ENCODE results near the gene NRAS.

NRAS gene

DNA sequence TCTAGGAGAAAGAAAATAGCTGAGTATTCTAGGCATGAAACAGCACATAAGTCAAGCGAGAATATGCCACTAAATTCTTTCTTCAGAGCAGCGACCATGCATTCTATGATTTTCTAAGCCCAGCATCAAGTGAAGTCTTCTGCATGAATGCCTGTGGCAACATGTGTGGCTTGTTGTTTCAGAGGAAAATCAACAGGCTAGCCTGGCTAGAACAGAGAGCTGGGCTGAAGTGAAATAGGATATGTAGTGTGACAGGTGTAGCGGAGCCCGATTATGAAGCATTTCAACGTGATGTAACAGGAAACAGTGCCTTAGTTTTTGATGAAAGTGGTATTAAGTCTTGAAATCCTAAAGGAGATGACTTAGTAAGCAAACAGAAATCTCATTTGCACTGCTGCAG is 34.2 kb upstream of the NRAS start:
- peaks cover 49% of the 10 kb centered on the region for H3K36me3 ChIP-seq (ENCODE audit: control insufficient read depth, insufficient read depth, low read length, severe bottlenecking)
- no peak overlapping the region for H3K4me3 ChIP-seq (ENCODE audit: low read length)
- H3K9me3 ChIP-seq (ENCODE audit: control insufficient read depth, low read length): no peaks in the 10 kb centered on the region
- no peak for DNase-seq (ENCODE audit: low read depth)
- no peaks in the 10 kb centered on the region for H3K27me3 ChIP-seq (replicated peaks; ENCODE audit: control insufficient read depth, insufficient read depth, low read length)
- peaks cover 62% of the 10 kb centered on the region for H3K4me1 ChIP-seq (ENCODE audit: control insufficient read depth, insufficient read depth, low read length)
- H3K9ac ChIP-seq (ENCODE audit: low read length): no peak overlapping the region

DNA sequence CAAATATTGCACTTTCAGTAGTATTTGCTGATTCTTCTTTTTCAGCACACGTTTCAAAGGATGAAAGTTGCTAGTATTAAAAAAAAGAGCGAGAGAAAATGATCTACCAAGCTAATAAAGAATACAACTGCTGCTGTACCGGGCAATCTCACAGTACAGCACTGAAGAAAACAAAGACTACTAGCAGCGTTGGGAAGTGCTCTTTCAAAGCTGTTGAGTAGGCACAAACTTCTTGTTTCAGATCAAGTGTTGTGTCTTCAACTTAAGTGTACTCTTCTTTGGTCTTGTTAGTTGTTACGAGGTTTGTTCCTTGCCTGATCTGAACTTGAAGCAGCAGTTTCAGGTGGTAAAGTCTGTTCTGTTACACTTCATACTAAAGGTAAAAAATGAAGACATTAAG is 33.3 kb upstream of the NRAS start:
- Histone ChIP-seq H3K4me3 (ENCODE audit: low read length) (no peak overlapping the region), H3K4me1 (ENCODE audit: control insufficient read depth, insufficient read depth, low read length) (peaks cover 60% of the 10 kb centered on the region), H3K36me3 (ENCODE audit: control insufficient read depth, insufficient read depth, low read length, severe bottlenecking) (peaks cover 58% of the 10 kb centered on the region), H3K27me3 (replicated peaks; ENCODE audit: control insufficient read depth, insufficient read depth, low read length) (no peaks in the 10 kb centered on the region), H3K9me3 (ENCODE audit: control insufficient read depth, low read length) (no peaks in the 10 kb centered on the region), H3K9ac (ENCODE audit: low read length) (no peak overlapping the region)
- DNase-seq (ENCODE audit: low read depth): no peak

DNA sequence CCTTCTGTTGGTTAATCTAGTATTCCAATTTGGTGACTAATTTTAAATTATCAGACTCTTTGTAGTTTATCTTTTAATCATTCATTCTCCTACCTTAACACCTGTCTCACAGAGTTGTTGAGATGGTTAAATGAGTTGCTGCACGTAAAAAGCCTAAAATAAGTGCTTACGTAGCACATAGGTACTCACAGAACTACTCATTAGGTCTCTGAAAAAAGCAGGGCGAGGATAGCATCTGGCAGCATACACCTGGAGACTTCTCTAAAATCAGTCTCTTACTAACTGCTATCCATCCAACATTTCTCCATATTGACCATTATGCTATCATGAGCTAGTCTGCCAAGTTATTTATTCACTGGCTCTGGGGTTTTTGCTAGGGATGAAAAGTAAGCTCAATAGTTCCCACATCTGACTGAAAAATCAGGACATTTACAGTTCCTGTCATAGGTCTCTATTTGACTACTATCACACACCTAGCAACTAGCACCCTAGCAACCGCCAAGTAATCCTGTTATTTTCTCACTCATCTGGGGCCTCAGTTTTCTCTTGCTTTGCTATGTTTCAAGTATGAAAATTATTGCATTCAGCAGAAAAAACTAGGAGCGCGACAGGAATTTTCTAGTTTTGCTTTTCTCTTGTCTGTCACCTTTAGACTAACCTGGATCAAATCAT is 30.0 kb upstream of the NRAS start:
- peaks cover 87% of the 10 kb centered on the region for H3K36me3 ChIP-seq (ENCODE audit: control insufficient read depth, insufficient read depth, low read length, severe bottlenecking)
- H3K4me1 ChIP-seq (ENCODE audit: control insufficient read depth, insufficient read depth, low read length): peaks cover 29% of the 10 kb centered on the region
- no peak overlapping the region for H3K9ac ChIP-seq (ENCODE audit: low read length)
- no peaks in the 10 kb centered on the region for H3K9me3 ChIP-seq (ENCODE audit: control insufficient read depth, low read length)
- DNase-seq (ENCODE audit: low read depth): no peak
- no peak overlapping the region for H3K4me3 ChIP-seq (ENCODE audit: low read length)
- no peaks in the 10 kb centered on the region for H3K27me3 ChIP-seq (replicated peaks; ENCODE audit: control insufficient read depth, insufficient read depth, low read length)

DNA sequence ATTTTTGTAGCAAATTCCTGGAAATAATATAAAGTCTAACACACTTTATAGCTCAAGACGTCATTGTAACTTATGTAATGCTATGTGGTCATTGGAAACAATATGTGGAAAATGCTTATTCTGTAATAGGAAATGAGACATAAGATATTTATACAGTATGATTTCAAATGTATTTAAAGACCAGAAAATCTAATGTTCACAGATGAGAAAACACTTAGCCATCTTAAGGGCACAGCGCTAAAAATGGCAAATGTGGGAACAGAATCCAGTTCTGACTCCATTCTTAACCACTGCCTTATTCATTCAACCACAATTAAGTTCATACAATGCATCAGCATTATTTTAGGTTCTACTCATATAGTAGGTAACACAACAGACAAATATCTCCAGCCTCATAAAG is 28.7 kb upstream of the NRAS start:
- no peak overlapping the region for H3K9ac ChIP-seq (ENCODE audit: low read length)
- H3K27me3 ChIP-seq (replicated peaks; ENCODE audit: control insufficient read depth, insufficient read depth, low read length): no peaks in the 10 kb centered on the region
- H3K36me3 ChIP-seq (ENCODE audit: control insufficient read depth, insufficient read depth, low read length, severe bottlenecking): peaks cover 94% of the 10 kb centered on the region
- no peaks in the 10 kb centered on the region for H3K9me3 ChIP-seq (ENCODE audit: control insufficient read depth, low read length)
- H3K4me1 ChIP-seq (ENCODE audit: control insufficient read depth, insufficient read depth, low read length): peaks cover 17% of the 10 kb centered on the region
- no peak overlapping the region for H3K4me3 ChIP-seq (ENCODE audit: low read length)
- DNase-seq (ENCODE audit: low read depth): no peak

DNA sequence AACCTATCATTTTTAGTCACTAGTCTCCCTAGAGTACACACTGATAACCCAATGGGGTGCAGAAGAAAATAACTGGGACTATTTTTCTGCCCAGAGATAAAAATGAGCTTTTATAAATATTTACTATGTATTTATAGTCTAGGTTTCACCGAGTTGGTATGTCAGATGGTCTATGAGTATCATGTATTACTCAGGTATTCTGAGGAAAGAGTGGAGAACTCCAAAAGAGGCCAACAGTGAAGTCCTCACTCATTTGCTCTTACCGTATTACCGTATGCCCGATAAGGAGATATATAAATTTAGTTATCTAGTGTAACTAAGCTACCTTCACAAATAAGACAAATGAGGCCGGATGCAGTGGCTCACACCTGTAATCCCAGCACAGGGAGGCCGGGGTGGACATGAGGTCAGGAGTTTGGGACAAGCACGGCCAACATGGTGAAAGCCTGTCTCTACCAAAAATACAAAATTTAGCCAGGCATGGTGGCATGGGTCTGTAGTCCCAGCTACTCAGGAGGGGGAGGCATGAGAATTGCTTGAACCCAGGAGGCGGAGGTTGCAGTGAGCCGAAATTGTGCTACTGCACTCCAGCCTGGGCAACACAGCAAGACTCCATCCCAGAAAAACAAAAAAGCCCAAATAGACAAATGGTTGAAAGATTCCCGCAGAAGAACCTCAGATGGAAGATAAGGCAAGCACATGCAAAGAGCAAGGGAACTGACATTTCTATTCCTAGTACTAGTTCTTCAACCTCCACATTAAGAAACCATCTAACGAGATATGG is 25.6 kb upstream of the NRAS start:
- Histone ChIP-seq H3K4me1 (ENCODE audit: control insufficient read depth, insufficient read depth, low read length) (peaks cover 9% of the 10 kb centered on the region), H3K4me3 (ENCODE audit: low read length) (no peak overlapping the region), H3K9ac (ENCODE audit: low read length) (no peak overlapping the region), H3K36me3 (ENCODE audit: control insufficient read depth, insufficient read depth, low read length, severe bottlenecking) (peaks cover 92% of the 10 kb centered on the region), H3K9me3 (ENCODE audit: control insufficient read depth, low read length) (no peaks in the 10 kb centered on the region), H3K27me3 (replicated peaks; ENCODE audit: control insufficient read depth, insufficient read depth, low read length) (no peaks in the 10 kb centered on the region)
- DNase-seq (ENCODE audit: low read depth): no peak

DNA sequence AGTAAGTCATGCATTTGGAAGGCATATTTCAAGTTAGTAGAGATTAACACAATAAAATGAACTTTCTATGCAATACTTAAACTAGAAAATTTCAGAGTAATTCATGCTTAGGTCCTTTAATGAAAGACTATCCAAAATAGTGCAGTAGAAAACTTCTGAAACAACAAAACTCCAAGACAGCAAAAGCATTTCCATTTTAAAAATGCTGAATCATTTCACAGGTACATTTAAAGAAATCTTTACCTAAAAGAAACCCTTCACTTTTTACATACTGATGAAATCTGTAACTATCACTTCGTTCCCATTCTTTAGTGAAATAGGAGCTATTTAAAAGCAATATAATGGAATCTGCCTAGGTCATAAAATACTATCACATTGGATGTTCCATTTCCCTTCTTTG is 23.8 kb upstream of the NRAS start:
- H3K9me3 ChIP-seq (ENCODE audit: control insufficient read depth, low read length): no peaks in the 10 kb centered on the region
- peaks cover 92% of the 10 kb centered on the region for H3K36me3 ChIP-seq (ENCODE audit: control insufficient read depth, insufficient read depth, low read length, severe bottlenecking)
- no peak for DNase-seq (ENCODE audit: low read depth)
- H3K4me3 ChIP-seq (ENCODE audit: low read length): no peak overlapping the region
- H3K4me1 ChIP-seq (ENCODE audit: control insufficient read depth, insufficient read depth, low read length): peaks cover 3% of the 10 kb centered on the region
- no peaks in the 10 kb centered on the region for H3K27me3 ChIP-seq (replicated peaks; ENCODE audit: control insufficient read depth, insufficient read depth, low read length)
- H3K9ac ChIP-seq (ENCODE audit: low read length): no peak overlapping the region

GRCh38 chr1:114737314-114737849 is 20.8 kb upstream of the NRAS start:
- no peaks in the 10 kb centered on the region for H3K4me1 ChIP-seq (ENCODE audit: control insufficient read depth, insufficient read depth, low read length)
- no peak overlapping the region for H3K4me3 ChIP-seq (ENCODE audit: low read length)
- no peaks in the 10 kb centered on the region for H3K9me3 ChIP-seq (ENCODE audit: control insufficient read depth, low read length)
- peaks cover 95% of the 10 kb centered on the region for H3K36me3 ChIP-seq (ENCODE audit: control insufficient read depth, insufficient read depth, low read length, severe bottlenecking)
- no peak for DNase-seq (ENCODE audit: low read depth)
- no peak overlapping the region for H3K9ac ChIP-seq (ENCODE audit: low read length)
- no peaks in the 10 kb centered on the region for H3K27me3 ChIP-seq (replicated peaks; ENCODE audit: control insufficient read depth, insufficient read depth, low read length)

- Histone ChIP-seq H3K4me1 (ENCODE audit: control insufficient read depth, insufficient read depth, low read length) (peaks cover 9% of the 10 kb centered on the region), H3K36me3 (ENCODE audit: control insufficient read depth, insufficient read depth, low read length, severe bottlenecking) (peaks cover 95% of the 10 kb centered on the region), H3K27me3 (replicated peaks; ENCODE audit: control insufficient read depth, insufficient read depth, low read length) (no peaks in the 10 kb centered on the region), H3K9ac (ENCODE audit: low read length) (no peak overlapping the region), H3K9me3 (ENCODE audit: control insufficient read depth, low read length) (no peaks in the 10 kb centered on the region), H3K4me3 (ENCODE audit: low read length) (no peak overlapping the region)
- DNase-seq (ENCODE audit: low read depth): no peak
These were observed 18.9 kb upstream of the NRAS start for GRCh38 chr1:114735479-114735878.

DNA sequence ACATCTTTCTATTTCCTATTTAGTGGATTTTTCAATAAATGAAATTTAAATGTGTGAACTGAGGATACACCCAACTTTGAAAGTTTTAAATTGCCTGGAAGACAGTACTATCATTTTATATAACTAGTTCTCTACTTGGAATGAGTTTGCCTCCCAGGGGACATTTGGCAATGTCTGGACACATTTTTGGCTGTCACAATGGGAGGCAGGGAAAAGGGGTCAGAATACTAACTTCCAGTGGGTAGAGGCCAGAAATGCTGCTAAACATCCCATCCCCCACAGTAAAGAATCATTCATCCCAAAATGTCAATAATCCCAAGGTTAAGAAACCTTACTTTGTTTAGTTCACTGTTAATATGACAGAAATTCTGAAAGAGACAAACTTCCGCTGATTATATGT is 13.2 kb upstream of the NRAS start:
- Histone ChIP-seq H3K4me1 (ENCODE audit: control insufficient read depth, insufficient read depth, low read length) (peaks cover 25% of the 10 kb centered on the region), H3K27me3 (replicated peaks; ENCODE audit: control insufficient read depth, insufficient read depth, low read length) (no peaks in the 10 kb centered on the region), H3K9ac (ENCODE audit: low read length) (no peak overlapping the region), H3K36me3 (ENCODE audit: control insufficient read depth, insufficient read depth, low read length, severe bottlenecking) (peaks cover 95% of the 10 kb centered on the region), H3K4me3 (ENCODE audit: low read length) (no peak overlapping the region), H3K9me3 (ENCODE audit: control insufficient read depth, low read length) (no peaks in the 10 kb centered on the region)
- no peak for DNase-seq (ENCODE audit: low read depth)

DNA sequence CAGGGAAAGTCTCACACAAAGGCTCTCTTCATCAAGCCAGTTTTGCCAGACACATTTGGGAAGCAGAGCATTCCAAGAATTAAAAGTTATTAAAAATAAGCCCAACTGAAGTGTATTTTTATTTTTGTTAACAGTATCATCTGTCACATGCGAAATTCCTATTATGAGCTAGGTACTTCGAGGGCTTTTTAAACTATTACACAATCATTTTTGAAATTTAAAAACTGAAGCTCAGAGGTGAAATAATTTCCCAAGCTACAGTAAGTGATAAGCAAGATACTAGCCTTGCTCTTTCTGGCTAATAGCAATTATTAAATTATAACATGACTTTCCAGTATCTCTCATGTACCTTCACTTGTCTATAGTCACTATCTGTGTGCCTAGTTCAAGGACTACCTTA is 12.0 kb upstream of the NRAS start:
- no peaks in the 10 kb centered on the region for H3K27me3 ChIP-seq (replicated peaks; ENCODE audit: control insufficient read depth, insufficient read depth, low read length)
- no peak overlapping the region for H3K9ac ChIP-seq (ENCODE audit: low read length)

DNA sequence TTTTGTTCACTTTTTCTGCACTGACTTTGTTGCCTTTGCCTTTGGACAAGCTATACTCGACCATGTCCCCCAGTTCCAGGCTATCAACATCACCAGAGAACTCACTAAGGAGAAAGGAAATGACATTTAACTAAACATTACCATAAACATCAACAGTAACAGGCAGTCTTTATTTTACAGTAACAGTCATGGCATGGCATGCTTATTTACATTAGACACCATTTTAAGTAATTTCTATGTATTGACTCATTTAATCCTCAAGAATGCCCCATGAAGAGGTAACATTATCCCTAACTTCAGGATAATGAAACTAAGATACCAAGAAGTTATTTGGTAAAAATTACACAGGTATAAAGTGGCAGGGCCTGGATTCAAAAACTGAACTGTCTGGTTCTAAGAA is 8.7 kb upstream of the NRAS start:
- Histone ChIP-seq H3K36me3 (ENCODE audit: control insufficient read depth, insufficient read depth, low read length, severe bottlenecking) (peaks cover 95% of the 10 kb centered on the region), H3K9ac (ENCODE audit: low read length) (no peak overlapping the region), H3K9me3 (ENCODE audit: control insufficient read depth, low read length) (no peaks in the 10 kb centered on the region), H3K27me3 (replicated peaks; ENCODE audit: control insufficient read depth, insufficient read depth, low read length) (no peaks in the 10 kb centered on the region), H3K4me1 (ENCODE audit: control insufficient read depth, insufficient read depth, low read length) (peaks cover 14% of the 10 kb centered on the region), H3K4me3 (ENCODE audit: low read length) (no peak overlapping the region)
- DNase-seq (ENCODE audit: low read depth): no peak

More for the DNA sequence above, 12.0 kb upstream of the NRAS start:
- Histone ChIP-seq H3K9me3 (ENCODE audit: control insufficient read depth, low read length) (no peaks in the 10 kb centered on the region), H3K4me1 (ENCODE audit: control insufficient read depth, insufficient read depth, low read length) (peaks cover 25% of the 10 kb centered on the region), H3K36me3 (ENCODE audit: control insufficient read depth, insufficient read depth, low read length, severe bottlenecking) (peaks cover 95% of the 10 kb centered on the region), H3K4me3 (ENCODE audit: low read length) (no peak overlapping the region)
- DNase-seq (ENCODE audit: low read depth): no peak

Measured in adipocyte (in vitro differentiated cells).